HUES64 (cell line): ENCODE data around the gene CYSLTR1. TPM values are rescaled to one million over a fixed set of nuclear protein-coding genes. Genes with fewer than 3 reads are reported as not detected.

Source experiments
- H3K27ac ChIP-seq: 2 replicates; pipeline ENCODE4 v1.7.0; 2013; ENCODE audit warnings: low read depth, low read length, inconsistent platforms
- H3K27me3 ChIP-seq: 2 replicates; pipeline ENCODE4 v1.6.1; 2013; ENCODE audit warnings: mild to moderate bottlenecking, low read length; ENCODE audit not compliant: insufficient read depth
- H3K36me3 ChIP-seq: 2 replicates; pipeline ENCODE4 v1.6.1; 2013; ENCODE audit warnings: mild to moderate bottlenecking, low read length; ENCODE audit not compliant: insufficient read depth
- H3K4me1 ChIP-seq: 2 replicates; pipeline ENCODE4 v1.6.1; 2013; ENCODE audit warnings: mild to moderate bottlenecking, low read length, moderate library complexity; ENCODE audit not compliant: insufficient read depth
- H3K4me3 ChIP-seq: 2 replicates; pipeline ENCODE4 v1.5.1; 2013; ENCODE audit warnings: mild to moderate bottlenecking, low read length, moderate library complexity
- H3K9ac ChIP-seq: 2 replicates; pipeline ENCODE4 v1.6.1; 2013; ENCODE audit warnings: mild to moderate bottlenecking, low read depth, low read length
- H3K9me3 ChIP-seq: 2 replicates; pipeline ENCODE4 v1.6.1; 2013; ENCODE audit warnings: low read depth, low read length; ENCODE audit not compliant: insufficient read depth
- WGBS: fragments of 150-250, 120-280 bp; methylation state at CpG from one replicate; pipeline ENCODE4 v1.1.7; 2013; ENCODE audit warnings: missing lambda C conversion rate; 5-methylcytosine and 5-hydroxymethylcytosine counted together
- polyA plus RNA-seq, 2 experiments: library from polyadenylated mRNA; stranded (reverse); fragments of 50-300 nt; gene quantifications; one replicate each; pipeline ENCODE4 v1.2.3, GENCODE V29; 2013

The CYSLTR1 gene
- 0.10 TPM for polyA plus RNA-seq (2013, experiment 1 of 2)
- not detected for polyA plus RNA-seq (2013, experiment 2 of 2)

GRCh38 chrX:78327370-78328086, at the start of gene CYSLTR1:
CYSLTR1 (minus strand) TSS chrX:78327611; CDS start chrX:78273746, 53,865 bp downstream.
- Histone ChIP-seq H3K4me1 (peaks cover 14% of the 10 kb centered on the region; the same call in 1 of the 2 replicates), H3K4me3 (no peak within 1 kb of the TSS), H3K27ac (no peak within 1 kb of the TSS), H3K9me3 (no peaks in the 10 kb centered on the region), H3K36me3 (no peaks in the 10 kb centered on the region), H3K9ac (no peak within 1 kb of the TSS), H3K27me3 (no peaks in the 10 kb centered on the region)
- 66% methylated on average over 6 of the region's 7 CpGs for WGBS

GRCh38 chrX:78377186-78377585, 49.8 kb upstream of the CYSLTR1 start:
- WGBS: no CpG with 5 or more reads among the region's 2 CpGs
- H3K4me3 ChIP-seq: no peak overlapping the region

DNA sequence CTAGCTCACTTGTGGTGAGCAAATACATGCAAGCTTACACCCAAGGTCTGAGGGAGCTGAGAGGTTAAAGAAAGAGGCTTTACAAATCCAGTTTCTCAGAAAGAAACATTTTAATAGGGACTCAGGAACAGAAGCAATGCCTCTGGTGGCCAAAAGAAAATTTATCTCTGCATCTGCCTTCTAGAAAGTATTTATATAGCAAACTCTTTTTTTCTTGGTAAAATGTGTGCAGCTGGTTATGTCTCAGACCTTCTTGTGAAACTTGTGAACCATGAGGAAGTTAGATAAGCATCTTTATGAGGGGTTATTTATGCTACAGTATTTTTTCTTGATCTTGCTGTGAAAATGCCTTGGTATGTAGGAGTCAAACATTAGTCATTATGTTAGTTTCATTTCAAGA, 48.5 kb upstream of the CYSLTR1 start:
- H3K27me3 ChIP-seq: no peaks in the 10 kb centered on the region
- H3K4me1 ChIP-seq: no peaks in the 10 kb centered on the region
- H3K36me3 ChIP-seq: no peaks in the 10 kb centered on the region
- no peak overlapping the region for H3K9ac ChIP-seq
- no peak overlapping the region for H3K27ac ChIP-seq
- H3K4me3 ChIP-seq: no peak overlapping the region
- no peaks in the 10 kb centered on the region for H3K9me3 ChIP-seq

More at GRCh38 chrX:78377186-78377585, 49.8 kb upstream of the CYSLTR1 start:
- Histone ChIP-seq H3K36me3 (no peaks in the 10 kb centered on the region), H3K27me3 (no peaks in the 10 kb centered on the region), H3K27ac (no peak overlapping the region), H3K9ac (no peak overlapping the region), H3K4me1 (no peaks in the 10 kb centered on the region), H3K9me3 (no peaks in the 10 kb centered on the region)

- H3K9me3 ChIP-seq: no peaks in the 10 kb centered on the region
- no peak overlapping the region for H3K9ac ChIP-seq
- no CpG with 5 or more reads among the region's 1 CpG for WGBS
- no peaks in the 10 kb centered on the region for H3K4me1 ChIP-seq
- H3K36me3 ChIP-seq: no peaks in the 10 kb centered on the region
- H3K27ac ChIP-seq: no peak overlapping the region
- H3K4me3 ChIP-seq: no peak overlapping the region
- H3K27me3 ChIP-seq: no peaks in the 10 kb centered on the region
Measured at GRCh38 chrX:78366576-78366975, 39.2 kb upstream of the CYSLTR1 start.

- WGBS: 94% methylated on average over 4 of the region's 4 CpGs
Measured at GRCh38 chrX:78357342-78358055, 30.1 kb upstream of the CYSLTR1 start.

GRCh38 chrX:78333521-78333920, 6.1 kb upstream of the CYSLTR1 start:
- Histone ChIP-seq H3K27ac (no peak overlapping the region), H3K9ac (no peak overlapping the region), H3K36me3 (no peaks in the 10 kb centered on the region), H3K27me3 (no peaks in the 10 kb centered on the region), H3K4me3 (no peak overlapping the region), H3K9me3 (no peaks in the 10 kb centered on the region), H3K4me1 (0 out of 2 replicates have a peak, but pooled peaks cover 5% of the 10 kb centered on the region)

More at GRCh38 chrX:78357342-78358055, 30.1 kb upstream of the CYSLTR1 start:
- H3K27me3 ChIP-seq: no peaks in the 10 kb centered on the region
- no peaks in the 10 kb centered on the region for H3K9me3 ChIP-seq
- no peak overlapping the region for H3K4me3 ChIP-seq
- H3K4me1 ChIP-seq: no peaks in the 10 kb centered on the region
- no peak overlapping the region for H3K27ac ChIP-seq
- no peak overlapping the region for H3K9ac ChIP-seq
- no peaks in the 10 kb centered on the region for H3K36me3 ChIP-seq

GRCh38 chrX:78331708-78332107, 4.3 kb upstream of the CYSLTR1 start:
- Histone ChIP-seq H3K27ac (no peak overlapping the region), H3K9ac (no peak overlapping the region), H3K4me3 (no peak overlapping the region), H3K27me3 (no peaks in the 10 kb centered on the region), H3K4me1 (peaks cover 17% of the 10 kb centered on the region; the same call in 1 of the 2 replicates), H3K36me3 (no peaks in the 10 kb centered on the region), H3K9me3 (no peaks in the 10 kb centered on the region)
- 73% methylated on average over 1 of the region's 1 CpG for WGBS

GRCh38 chrX:78330540-78330939, 3.1 kb upstream of the CYSLTR1 start:
- WGBS: 94% methylated on average over 1 of the region's 1 CpG
- peaks cover 19% of the 10 kb centered on the region; the same call in 1 of the 2 replicates for H3K4me1 ChIP-seq
- H3K9me3 ChIP-seq: no peaks in the 10 kb centered on the region
- no peaks in the 10 kb centered on the region for H3K27me3 ChIP-seq
- H3K36me3 ChIP-seq: no peaks in the 10 kb centered on the region
- H3K4me3 ChIP-seq: no peak overlapping the region
- H3K9ac ChIP-seq: no peak overlapping the region
- H3K27ac ChIP-seq: no peak overlapping the region

- peaks cover 19% of the 10 kb centered on the region; the same call in 1 of the 2 replicates for H3K4me1 ChIP-seq
- no peaks in the 10 kb centered on the region for H3K36me3 ChIP-seq
- no peak overlapping the region for H3K4me3 ChIP-seq
- H3K9me3 ChIP-seq: no peaks in the 10 kb centered on the region
- H3K27me3 ChIP-seq: no peaks in the 10 kb centered on the region
- 95% methylated on average over 2 of the region's 2 CpGs for whole genome bisulfite sequencing
- H3K9ac ChIP-seq: no peak overlapping the region
- H3K27ac ChIP-seq: no peak overlapping the region
Measured at GRCh38 chrX:78330068-78330467, 2.7 kb upstream of the CYSLTR1 start.

- Histone ChIP-seq H3K4me3 (no peak overlapping the region), H3K36me3 (no peaks in the 10 kb centered on the region), H3K9me3 (no peaks in the 10 kb centered on the region), H3K27ac (no peak overlapping the region), H3K9ac (no peak overlapping the region), H3K27me3 (no peaks in the 10 kb centered on the region), H3K4me1 (peaks cover 19% of the 10 kb centered on the region; the same call in 1 of the 2 replicates)
- WGBS: 91% methylated on average over 4 of the region's 4 CpGs
Measured at GRCh38 chrX:78329486-78329885, 2.1 kb upstream of the CYSLTR1 start.

DNA sequence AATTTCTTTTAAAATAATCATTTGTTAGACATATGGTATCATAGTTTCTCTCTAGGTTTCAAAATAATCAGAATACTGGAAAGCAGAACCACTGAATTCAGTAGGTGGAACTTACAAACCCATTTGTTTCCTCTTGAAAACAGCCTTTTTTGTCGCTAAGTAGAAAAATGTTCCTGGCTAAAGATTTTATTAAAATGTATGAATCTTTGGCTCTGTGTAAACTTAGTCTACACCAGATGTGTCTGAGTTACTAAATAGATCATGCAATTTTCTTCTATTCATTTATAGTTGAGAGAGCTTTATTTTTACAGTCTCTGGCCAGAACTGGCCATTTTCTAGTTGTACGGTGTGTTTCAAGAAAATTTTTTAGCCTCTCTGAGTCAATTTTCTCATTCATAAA, 1.0 kb downstream of the CYSLTR1 start:
- Histone ChIP-seq H3K27me3 (no peaks in the 10 kb centered on the region), H3K4me3 (no peak overlapping the region), H3K9me3 (no peaks in the 10 kb centered on the region), H3K4me1 (peaks cover 14% of the 10 kb centered on the region; the same call in 1 of the 2 replicates), H3K9ac (no peak overlapping the region), H3K27ac (no peak overlapping the region), H3K36me3 (no peaks in the 10 kb centered on the region)
- WGBS: 100% methylated on average over 1 of the region's 2 CpGs
